IPS-20b (cell line): Measurements from ENCODE around the gene CTNNA1.

Experiments
- H3K27ac ChIP-seq: one replicate; pipeline ENCODE4 v1.5.1; 2013; ENCODE audit warnings: low read length
- H3K27me3 ChIP-seq: 2 replicates; pipeline ENCODE4 v1.6.1; 2013; ENCODE audit warnings: mild to moderate bottlenecking, low read length, inconsistent platforms; ENCODE audit not compliant: insufficient read depth
- H3K36me3 ChIP-seq: 2 replicates; pipeline ENCODE4 v1.6.1; 2013; ENCODE audit warnings: low read depth, mild to moderate bottlenecking, inconsistent platforms, low read length, moderate library complexity; ENCODE audit not compliant: insufficient read depth
- H3K4me1 ChIP-seq: 2 replicates; pipeline ENCODE4 v1.6.1; 2013; ENCODE audit warnings: mild to moderate bottlenecking, control low read depth, inconsistent platforms, low read length, moderate library complexity; ENCODE audit not compliant: insufficient read depth
- H3K4me3 ChIP-seq: 2 replicates; pipeline ENCODE4 v1.5.1; 2013; ENCODE audit warnings: mild to moderate bottlenecking, low read length, inconsistent platforms
- H3K9ac ChIP-seq: 2 replicates; pipeline ENCODE4 v1.6.1; 2013; ENCODE audit warnings: low read depth, mild to moderate bottlenecking, inconsistent platforms, low read length, moderate library complexity
- H3K9me3 ChIP-seq: 2 replicates; pipeline ENCODE4 v1.6.1; 2013; ENCODE audit warnings: mild to moderate bottlenecking, low read depth, low read length, inconsistent platforms; ENCODE audit not compliant: insufficient read depth

Gene CTNNA1

DNA sequence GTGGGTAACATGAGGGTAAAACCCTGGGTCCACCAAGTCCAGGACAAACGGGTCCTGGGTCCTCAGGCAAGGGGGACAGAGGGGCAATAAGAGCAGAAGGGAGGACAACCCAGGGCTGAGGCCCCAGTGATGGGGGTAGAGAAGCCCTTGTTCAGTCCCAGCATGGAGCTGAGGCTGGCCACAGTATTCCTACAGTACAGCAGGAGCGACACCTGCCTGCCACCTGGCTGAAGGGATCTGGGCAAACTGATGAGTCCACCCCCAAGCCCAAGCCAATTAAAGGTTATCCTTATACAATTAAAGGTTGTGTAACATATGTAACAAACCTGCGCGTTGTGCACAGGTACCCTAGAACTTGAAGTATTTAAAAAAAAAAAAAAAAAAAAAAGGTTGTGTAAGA lies 219.6 kb downstream of the CTNNA1 start:
- no peak overlapping the region for H3K27ac ChIP-seq
- H3K4me3 ChIP-seq, result no peak overlapping the region
- H3K36me3 ChIP-seq, result no peaks in the 10 kb centered on the region
- peaks cover 5% of the 10 kb centered on the region for H3K4me1 ChIP-seq
- H3K9ac ChIP-seq, result no peak overlapping the region
- H3K9me3 ChIP-seq, result no peaks in the 10 kb centered on the region
- H3K27me3 ChIP-seq, result no peaks in the 10 kb centered on the region

DNA sequence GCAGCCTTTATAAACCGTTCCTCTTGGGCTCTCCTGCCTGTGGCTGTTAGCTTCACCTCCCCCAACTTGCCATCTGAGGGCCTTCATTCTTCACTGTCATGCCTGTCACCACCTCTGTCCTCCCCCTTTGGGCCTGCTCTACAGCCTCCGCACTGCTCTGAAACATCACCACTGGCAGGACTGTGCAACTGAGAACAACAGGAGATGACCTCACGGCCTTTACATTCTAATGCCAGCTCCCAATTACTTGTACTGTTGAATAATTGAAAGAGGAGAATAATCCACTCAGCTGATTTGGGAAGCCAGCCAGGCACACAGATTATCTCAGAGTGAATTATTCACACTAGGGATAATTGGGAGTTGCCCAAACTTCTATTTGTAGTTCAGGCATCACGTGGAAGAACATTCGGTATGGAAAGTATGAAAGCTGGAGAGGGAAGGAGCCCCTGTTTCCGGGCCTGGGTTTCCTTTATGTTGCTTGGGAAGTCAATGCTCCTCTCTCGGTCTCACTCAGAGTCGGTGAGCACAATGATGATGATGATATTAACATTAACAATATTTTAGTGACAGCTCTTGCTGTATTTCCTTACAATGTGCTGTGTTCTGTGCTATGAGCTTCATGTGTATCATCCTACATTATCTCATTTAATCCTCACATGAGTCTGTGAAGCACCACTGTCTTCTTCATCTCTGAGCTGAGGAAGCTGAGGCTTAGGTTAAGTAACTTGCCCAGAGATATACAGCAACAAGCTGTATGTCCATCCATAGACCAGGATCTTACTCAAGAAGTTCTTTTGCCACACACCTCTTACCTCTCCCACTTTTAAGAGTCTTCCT lies 221.2 kb downstream of the CTNNA1 start:
- Histone ChIP-seq H3K4me1 (peaks cover 6% of the 10 kb centered on the region), H3K9ac (no peak overlapping the region), H3K27me3 (no peaks in the 10 kb centered on the region), H3K27ac (no peak overlapping the region), H3K4me3 (no peak overlapping the region), H3K36me3 (no peaks in the 10 kb centered on the region), H3K9me3 (no peaks in the 10 kb centered on the region)

DNA sequence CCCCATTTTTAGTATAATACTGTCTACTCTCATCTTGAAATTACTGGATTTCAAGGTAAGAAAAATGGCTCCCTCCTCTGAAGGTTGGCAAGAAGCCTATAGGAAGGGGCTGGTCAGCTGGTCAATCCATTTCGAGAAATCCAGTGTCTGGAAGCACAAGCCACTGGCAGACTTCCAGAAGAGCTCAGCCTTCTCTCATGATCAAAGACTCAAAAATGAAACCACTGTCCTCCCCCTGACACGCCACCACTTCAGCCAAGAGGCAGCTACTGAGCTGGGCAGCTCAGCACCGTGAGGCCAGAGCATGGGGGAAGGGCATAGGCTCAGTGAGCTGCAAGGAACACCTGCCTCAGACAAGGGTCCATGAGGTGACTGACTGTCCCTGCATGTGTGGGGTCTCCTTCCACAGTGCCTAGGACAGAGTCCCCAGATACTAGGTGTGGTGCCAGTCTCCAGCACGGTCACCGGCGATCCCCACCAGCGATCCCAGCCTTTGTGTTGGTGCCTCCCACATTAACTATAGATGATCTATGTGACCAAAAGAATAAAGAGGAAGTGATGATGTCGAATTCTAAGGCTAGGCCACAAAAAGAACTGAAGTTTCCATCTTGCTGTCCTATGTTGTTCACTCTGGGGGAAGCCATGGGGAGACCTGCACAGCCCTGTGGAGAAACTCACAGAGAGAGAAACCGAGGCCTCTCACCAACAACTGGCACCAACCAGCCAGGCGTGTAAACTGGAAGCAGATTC lies 222.0 kb downstream of the CTNNA1 start:
- Histone ChIP-seq H3K27me3 (no peaks in the 10 kb centered on the region), H3K4me3 (no peak overlapping the region), H3K9ac (no peak overlapping the region), H3K4me1 (peaks cover 6% of the 10 kb centered on the region), H3K9me3 (no peaks in the 10 kb centered on the region), H3K36me3 (no peaks in the 10 kb centered on the region), H3K27ac (no peak overlapping the region)

DNA sequence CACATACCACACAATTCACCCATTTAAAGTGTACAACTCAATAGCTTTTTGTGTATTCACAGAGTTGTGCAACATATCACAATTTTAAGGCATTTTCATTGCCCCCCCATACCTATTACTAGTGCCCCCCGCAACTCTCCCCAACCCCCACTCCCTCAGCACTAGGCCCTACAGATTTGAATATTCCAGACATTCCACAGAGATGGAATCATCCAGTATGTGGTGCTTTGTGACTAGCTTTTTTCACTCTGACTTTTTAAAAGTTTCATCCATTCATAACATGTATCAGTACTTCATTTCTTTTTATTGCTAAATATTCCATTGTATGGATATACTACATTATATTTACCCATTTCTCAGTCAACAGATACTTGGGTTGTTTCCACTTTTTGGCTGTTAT lies 224.9 kb downstream of the CTNNA1 start:
- H3K4me3 ChIP-seq, result no peak overlapping the region
- no peaks in the 10 kb centered on the region for H3K27me3 ChIP-seq
- H3K9ac ChIP-seq, result 0 out of 2 replicates have a peak overlapping the region, but pooled peaks have one; percentile 36
- peaks cover 6% of the 10 kb centered on the region for H3K4me1 ChIP-seq
- H3K36me3 ChIP-seq, result no peaks in the 10 kb centered on the region
- no peaks in the 10 kb centered on the region for H3K9me3 ChIP-seq
- H3K27ac ChIP-seq, result no peak overlapping the region

DNA sequence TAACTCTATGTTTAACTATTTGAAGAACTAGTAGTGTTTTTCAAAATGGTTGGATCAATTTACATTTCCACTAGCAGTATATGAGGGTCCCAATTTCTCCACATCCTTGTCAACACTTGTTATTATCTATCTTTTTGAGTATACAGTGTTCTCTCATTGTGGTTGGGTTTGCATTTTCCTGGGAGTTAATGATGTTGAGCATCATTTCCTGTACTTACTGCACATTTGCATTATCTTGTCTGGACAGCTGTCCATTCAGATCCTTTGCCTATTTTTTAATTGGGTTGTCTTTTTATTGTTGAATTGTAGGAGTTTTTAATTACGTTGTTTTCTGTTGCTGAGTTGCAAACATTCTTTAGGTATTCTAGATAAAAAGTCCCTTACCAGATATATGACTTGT lies 225.4 kb downstream of the CTNNA1 start:
- Histone ChIP-seq H3K27ac (no peak overlapping the region), H3K9ac (0 out of 2 replicates have a peak overlapping the region, but pooled peaks have one; percentile 36), H3K27me3 (no peaks in the 10 kb centered on the region), H3K4me3 (no peak overlapping the region), H3K9me3 (no peaks in the 10 kb centered on the region), H3K36me3 (no peaks in the 10 kb centered on the region), H3K4me1 (peaks cover 6% of the 10 kb centered on the region)

DNA sequence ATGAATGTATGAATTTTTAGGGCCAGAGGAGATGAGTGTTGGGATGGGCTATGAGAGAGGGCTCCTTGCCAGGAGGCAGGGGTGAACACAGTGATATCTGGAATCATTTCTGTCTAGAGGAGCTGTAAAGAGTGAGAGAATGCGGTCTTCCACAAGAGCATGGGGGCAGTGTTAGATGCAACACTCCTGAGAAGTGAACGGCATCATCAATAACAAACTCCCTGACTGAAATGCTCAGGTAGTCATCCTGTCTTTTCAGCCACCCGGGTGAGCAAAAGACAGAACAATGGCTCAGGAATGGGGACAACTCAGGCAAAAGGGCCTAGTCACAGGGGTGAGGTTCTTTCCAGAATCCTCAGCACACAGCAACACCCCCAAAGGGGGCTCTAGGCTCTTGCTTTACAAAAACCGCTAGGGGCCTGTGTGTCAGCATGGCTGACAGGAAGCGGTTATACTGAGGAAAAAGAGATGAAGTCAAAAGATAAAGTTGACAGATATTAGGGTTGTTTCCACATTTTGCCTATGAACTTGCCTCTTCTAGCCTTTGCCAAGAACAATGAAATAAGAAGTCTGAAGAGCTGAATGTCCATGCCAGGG lies 226.6 kb downstream of the CTNNA1 start:
- no peaks in the 10 kb centered on the region for H3K27me3 ChIP-seq
- no peak overlapping the region for H3K9ac ChIP-seq
- H3K9me3 ChIP-seq, result no peaks in the 10 kb centered on the region
- no peak overlapping the region for H3K27ac ChIP-seq
- H3K36me3 ChIP-seq, result no peaks in the 10 kb centered on the region
- H3K4me3 ChIP-seq, result no peak overlapping the region
- H3K4me1 ChIP-seq, result peaks cover 3% of the 10 kb centered on the region; the same call in 1 of the 2 replicates

DNA sequence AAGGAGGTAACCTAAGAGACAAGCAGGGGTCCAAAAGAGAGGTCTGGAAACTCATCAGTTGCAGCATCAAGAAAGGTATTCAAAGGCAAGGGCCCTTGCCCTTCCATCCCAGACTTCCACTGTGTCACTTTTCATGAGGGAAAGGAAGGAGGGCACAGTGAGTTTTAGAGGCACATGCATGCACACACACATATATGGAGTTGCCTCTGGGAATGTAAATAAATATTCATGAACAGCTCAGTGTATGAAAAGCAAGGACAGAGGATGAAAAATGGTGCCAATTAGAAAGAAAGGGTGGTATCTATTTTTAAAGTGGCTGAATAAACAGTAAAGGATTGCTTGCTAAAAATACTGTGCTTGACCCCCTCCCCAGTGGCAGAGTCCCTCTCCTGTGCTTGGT lies 227.2 kb downstream of the CTNNA1 start:
- H3K36me3 ChIP-seq, result no peaks in the 10 kb centered on the region
- no peaks in the 10 kb centered on the region for H3K27me3 ChIP-seq
- H3K9me3 ChIP-seq, result no peaks in the 10 kb centered on the region
- H3K4me3 ChIP-seq, result no peak overlapping the region
- H3K27ac ChIP-seq, result no peak overlapping the region
- H3K9ac ChIP-seq, result no peak overlapping the region
- peaks cover 3% of the 10 kb centered on the region; the same call in 1 of the 2 replicates for H3K4me1 ChIP-seq

DNA sequence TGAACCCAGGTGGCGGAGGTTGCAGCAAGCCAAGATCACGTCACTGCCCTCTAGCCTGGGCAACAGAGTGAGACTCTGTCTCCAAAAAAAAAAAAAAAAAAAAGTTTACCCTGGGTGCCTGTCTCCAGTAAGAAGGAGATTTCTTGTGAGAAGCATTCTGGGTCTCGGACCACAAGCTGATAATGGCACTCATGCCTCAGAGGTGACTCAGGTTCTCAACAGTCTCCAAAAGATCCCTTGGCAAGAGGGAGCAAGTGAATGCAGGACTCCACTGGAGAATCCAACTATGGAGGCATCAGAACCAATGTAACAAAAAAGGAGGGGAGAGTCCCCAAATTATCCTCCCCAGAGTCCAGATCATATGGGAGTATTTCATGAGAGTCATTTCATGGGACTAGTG lies 227.9 kb downstream of the CTNNA1 start:
- Histone ChIP-seq H3K27ac (no peak overlapping the region), H3K36me3 (no peaks in the 10 kb centered on the region), H3K9ac (no peak overlapping the region), H3K4me3 (no peak overlapping the region), H3K4me1 (peaks cover 3% of the 10 kb centered on the region; the same call in 1 of the 2 replicates), H3K9me3 (no peaks in the 10 kb centered on the region), H3K27me3 (no peaks in the 10 kb centered on the region)

DNA sequence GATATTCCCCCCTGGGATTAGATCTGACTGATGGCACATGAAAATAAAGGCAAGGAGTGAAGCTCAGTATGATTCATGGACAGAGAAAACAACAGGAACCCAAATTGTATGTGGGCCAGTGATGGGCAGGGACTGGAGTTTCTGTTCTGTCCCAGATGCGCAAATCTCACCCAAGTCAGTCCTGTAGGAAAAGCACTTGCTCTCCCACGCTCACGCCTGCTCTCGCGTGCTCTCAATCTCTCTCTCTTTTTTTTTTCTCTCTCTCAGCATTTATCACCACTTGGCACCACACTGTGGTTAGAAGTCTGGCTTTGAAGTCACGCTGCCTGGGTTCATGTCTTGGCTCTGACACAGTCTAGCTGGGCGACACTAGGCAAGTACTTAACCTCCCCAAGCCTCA lies 228.4 kb downstream of the CTNNA1 start:
- Histone ChIP-seq H3K36me3 (no peaks in the 10 kb centered on the region), H3K9me3 (no peaks in the 10 kb centered on the region), H3K4me3 (no peak overlapping the region), H3K27me3 (no peaks in the 10 kb centered on the region), H3K9ac (no peak overlapping the region), H3K4me1 (peaks cover 3% of the 10 kb centered on the region; the same call in 1 of the 2 replicates), H3K27ac (no peak overlapping the region)

DNA sequence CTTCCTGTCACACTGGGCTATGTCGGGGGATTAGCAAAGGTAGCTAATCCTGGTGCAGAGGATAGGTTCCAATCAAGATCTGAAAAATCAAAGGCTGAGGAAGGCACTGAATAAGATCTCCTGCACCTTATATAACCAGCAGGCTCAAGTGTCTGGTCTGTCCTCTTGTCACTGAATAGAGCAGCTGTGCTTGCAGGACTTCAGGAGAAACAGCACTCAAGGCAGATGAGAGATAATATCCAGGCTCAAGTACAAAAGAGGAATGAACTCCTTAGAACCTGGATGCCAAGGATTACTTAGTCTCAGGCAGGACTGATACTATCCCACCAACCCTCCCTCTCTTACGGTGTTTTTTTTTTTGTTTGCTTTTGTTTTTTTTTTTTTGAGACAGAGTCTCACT lies 230.8 kb downstream of the CTNNA1 start:
- H3K4me1 ChIP-seq, result no peaks in the 10 kb centered on the region

More for the DNA sequence above, 230.8 kb downstream of the CTNNA1 start:
- Histone ChIP-seq H3K9ac (no peak overlapping the region), H3K36me3 (no peaks in the 10 kb centered on the region), H3K27ac (no peak overlapping the region), H3K27me3 (no peaks in the 10 kb centered on the region), H3K4me3 (no peak overlapping the region), H3K9me3 (no peaks in the 10 kb centered on the region)
